ENCODE measurements around the gene NR2F2. TPM values are rescaled to one million over a fixed set of nuclear protein-coding genes. Genes with fewer than 3 reads are reported as not detected.

NR2F2 gene
- total and polyA plus RNA-seq, 2 donors (not counting 1 experiment from before 2014, with no cell fraction given) = not detected

GRCh38 chr15:96348112-96349027 lies 17.9 kb downstream of the NR2F2 start:
- no peaks in the 10 kb centered on the region for H3K79me2 ChIP-seq (ENCODE audit: control insufficient read depth, insufficient read depth, low read length)
- no peak overlapping the region for H3K27ac Mint-ChIP-seq
- ChIA-PET CTCF (interaction anchor here (0.5 kb wide), 1 partner anchor 13 kb away, joined by 3 read pairs; no protein-coding TSS in a partner anchor), POLR2A (no interaction called here)
- H3K4me2 ChIP-seq (replicated peaks; ENCODE audit: low read depth, low read length, poor library complexity, severe bottlenecking) = no peak overlapping the region
- no peaks in the 10 kb centered on the region for H4K20me1 ChIP-seq (ENCODE audit: control insufficient read depth, insufficient read depth, low read length, poor library complexity, severe bottlenecking)
- H2AFZ ChIP-seq (ENCODE audit: insufficient read depth, low read depth, low read length, poor library complexity, severe bottlenecking) = no peak overlapping the region
- ATAC-seq (ENCODE audit: low read depth) (no peak), DNase-seq (no peak)
- 24% methylated on average over 7 of the region's 13 CpGs for WGBS (ENCODE audit: insufficient coverage)
- intact Hi-C loops (cut with micrococcal nuclease) = no loop called here
- H3K4me3 Mint-ChIP-seq = no peak overlapping the region
- no peaks in the 10 kb centered on the region for H3K36me3 ChIP-seq (replicated peaks in 1 of 2; ENCODE audit: control extremely low read depth in 1 of 2, control insufficient read depth in 1 of 2, extremely low read depth in 1 of 2, insufficient read depth in 2 of 2, low read length in 1 of 2)
- H3K9ac ChIP-seq (ENCODE audit: low read length) = no peak overlapping the region
- peaks cover 88% of the 10 kb centered on the region for H3K27me3 Mint-ChIP-seq
- no peaks in the 10 kb centered on the region for H3K4me1 Mint-ChIP-seq
- no peak overlapping the region for H3K4me3 ChIP-seq (ENCODE audit: control extremely low read depth in 1 of 5, extremely low read depth in 1 of 5, insufficient read depth in 1 of 5, low read depth in 2 of 5, low read length in 4 of 5)
- no peaks in the 10 kb centered on the region for H3K9me3 Mint-ChIP-seq (ENCODE audit: insufficient read depth)
- H3K27me3 ChIP-seq (replicated peaks in 1 of 4; ENCODE audit: control extremely low read depth in 1 of 4, control insufficient read depth in 3 of 4, insufficient read depth in 4 of 4, low read length in 3 of 4) = peaks cover 0 to 82% (median 50%) of the 10 kb centered on the region in 4 experiments
- peaks cover 0 to 31% (median 0%) of the 10 kb centered on the region in 3 donors for H3K9me3 ChIP-seq (ENCODE audit: control extremely low read depth in 1 of 3, control insufficient read depth in 2 of 3, insufficient read depth in 1 of 3, low read length in 2 of 3)
- H3K4me1 ChIP-seq (ENCODE audit: control insufficient read depth in 2 of 2, insufficient read depth in 2 of 2, low read length in 2 of 2) = peaks cover 0 to 5% of the 10 kb centered on the region in 2 donors
- no peak overlapping the region for H3K27ac ChIP-seq (ENCODE audit: low read length in 2 of 2)
- TF ChIP-seq CTCF (IDR thresholded peaks at IDR 0.05) = no peak
- no peak for TF ChIP-seq EZH2 (IDR thresholded peaks at IDR 0.05; ENCODE audit: borderline replicate concordance, insufficient read depth, low read depth, low read length, poor library complexity, severe bottlenecking)
